Dendritic cell treated with granulocyte-macrophage colony-stimulating factor and Interleukin-4, amounts not matched to agents 40 ng/mL and 50 ng/mL, for 4 days (primary cell): ENCODE results near the gene FSIP1.

Experiments used
- H3K27ac Mint-ChIP-seq: one replicate; pipeline ENCODE4 v1.8.0; 2022; ENCODE audit warnings: mild to moderate bottlenecking, mixed read lengths
- H3K27me3 Mint-ChIP-seq: one replicate; pipeline ENCODE4 v1.8.0; 2022; ENCODE audit warnings: mild to moderate bottlenecking, mixed read lengths
- H3K36me3 Mint-ChIP-seq: one replicate; pipeline ENCODE4 v1.8.0; 2022; ENCODE audit warnings: low read depth, mixed read lengths
- H3K4me1 Mint-ChIP-seq: one replicate; pipeline ENCODE4 v1.8.0; 2022; ENCODE audit warnings: low read depth, mixed read lengths
- H3K4me3 Mint-ChIP-seq: one replicate; pipeline ENCODE4 v1.8.0; 2022; ENCODE audit warnings: mild to moderate bottlenecking, moderate library complexity, mixed read lengths
- H3K9me3 Mint-ChIP-seq: one replicate; pipeline ENCODE4 v1.8.0; 2022; ENCODE audit warnings: mixed read lengths
- intact Hi-C: fragments of 100-400 bp; cut with micrococcal nuclease; formaldehyde crosslinking; loops from one replicate; pipeline ENCODE4 v1.15.0; 2022

FSIP1 gene

GRCh38 chr15:39599871-39600270 lies 182.8 kb downstream of the FSIP1 start:
- H3K27me3 Mint-ChIP-seq = no peaks in the 10 kb centered on the region
- no peaks in the 10 kb centered on the region for H3K36me3 Mint-ChIP-seq
- H3K4me3 Mint-ChIP-seq = no peak overlapping the region
- no peaks in the 10 kb centered on the region for H3K4me1 Mint-ChIP-seq
- no peak overlapping the region for H3K27ac Mint-ChIP-seq
- intact Hi-C loops = no loop called here
- no peaks in the 10 kb centered on the region for H3K9me3 Mint-ChIP-seq

- H3K4me1 Mint-ChIP-seq = no peaks in the 10 kb centered on the region
- no peaks in the 10 kb centered on the region for H3K9me3 Mint-ChIP-seq
- peaks cover under 1% of the 10 kb centered on the region for H3K36me3 Mint-ChIP-seq
- H3K27ac Mint-ChIP-seq = no peak overlapping the region
- H3K27me3 Mint-ChIP-seq = no peaks in the 10 kb centered on the region
- H3K4me3 Mint-ChIP-seq = no peak overlapping the region
- intact Hi-C loops = no loop called here
These were observed 183.4 kb downstream of the FSIP1 start for GRCh38 chr15:39598958-39599845.

GRCh38 chr15:39598186-39598850 lies 184.3 kb downstream of the FSIP1 start:
- intact Hi-C loops = no loop called here

GRCh38 chr15:39597751-39598185 lies 184.9 kb downstream of the FSIP1 start:
- no peaks in the 10 kb centered on the region for H3K27me3 Mint-ChIP-seq
- H3K9me3 Mint-ChIP-seq = no peaks in the 10 kb centered on the region
- H3K36me3 Mint-ChIP-seq = peaks cover 15% of the 10 kb centered on the region
- no peaks in the 10 kb centered on the region for H3K4me1 Mint-ChIP-seq
- no peak overlapping the region for H3K4me3 Mint-ChIP-seq
- no peak overlapping the region for H3K27ac Mint-ChIP-seq
- intact Hi-C loops = no loop called here

More at GRCh38 chr15:39598186-39598850, 184.3 kb downstream of the FSIP1 start:
- no peaks in the 10 kb centered on the region for H3K4me1 Mint-ChIP-seq
- peaks cover 9% of the 10 kb centered on the region for H3K36me3 Mint-ChIP-seq
- no peak overlapping the region for H3K27ac Mint-ChIP-seq
- no peaks in the 10 kb centered on the region for H3K27me3 Mint-ChIP-seq
- H3K4me3 Mint-ChIP-seq = no peak overlapping the region
- H3K9me3 Mint-ChIP-seq = no peaks in the 10 kb centered on the region

- H3K4me1 Mint-ChIP-seq = no peaks in the 10 kb centered on the region
- no peak overlapping the region for H3K27ac Mint-ChIP-seq
- intact Hi-C loops = no loop called here
- no peaks in the 10 kb centered on the region for H3K27me3 Mint-ChIP-seq
- H3K36me3 Mint-ChIP-seq = peaks cover 19% of the 10 kb centered on the region
- H3K9me3 Mint-ChIP-seq = no peaks in the 10 kb centered on the region
- H3K4me3 Mint-ChIP-seq = no peak overlapping the region
These were observed 185.3 kb downstream of the FSIP1 start for GRCh38 chr15:39597336-39597735.

- Mint-ChIP-seq H3K27ac (no peak overlapping the region), H3K9me3 (no peaks in the 10 kb centered on the region), H3K27me3 (no peaks in the 10 kb centered on the region), H3K36me3 (peaks cover 20% of the 10 kb centered on the region), H3K4me1 (no peaks in the 10 kb centered on the region), H3K4me3 (no peak overlapping the region)
- intact Hi-C loops = no loop called here
These were observed 186.1 kb downstream of the FSIP1 start for GRCh38 chr15:39596358-39597051.

GRCh38 chr15:39595338-39596221 lies 187.1 kb downstream of the FSIP1 start:
- Mint-ChIP-seq H3K9me3 (no peaks in the 10 kb centered on the region), H3K27ac (no peak overlapping the region), H3K36me3 (peaks cover 27% of the 10 kb centered on the region)

GRCh38 chr15:39594446-39595337 lies 187.9 kb downstream of the FSIP1 start:
- H3K4me3 Mint-ChIP-seq = no peak overlapping the region
- no peaks in the 10 kb centered on the region for H3K4me1 Mint-ChIP-seq
- peaks cover 32% of the 10 kb centered on the region for H3K36me3 Mint-ChIP-seq
- no peak overlapping the region for H3K27ac Mint-ChIP-seq
- no peaks in the 10 kb centered on the region for H3K27me3 Mint-ChIP-seq
- H3K9me3 Mint-ChIP-seq = no peaks in the 10 kb centered on the region
- intact Hi-C loops = no loop called here

More at GRCh38 chr15:39595338-39596221, 187.1 kb downstream of the FSIP1 start:
- no peak overlapping the region for H3K4me3 Mint-ChIP-seq
- no peaks in the 10 kb centered on the region for H3K4me1 Mint-ChIP-seq
- intact Hi-C loops = no loop called here
- no peaks in the 10 kb centered on the region for H3K27me3 Mint-ChIP-seq

GRCh38 chr15:39593656-39594445 lies 188.8 kb downstream of the FSIP1 start:
- intact Hi-C loops = no loop called here
- Mint-ChIP-seq H3K4me3 (no peak overlapping the region), H3K27ac (no peak overlapping the region)

GRCh38 chr15:39593071-39593655 lies 189.5 kb downstream of the FSIP1 start:
- Mint-ChIP-seq H3K27ac (no peak overlapping the region), H3K4me1 (no peaks in the 10 kb centered on the region), H3K27me3 (no peaks in the 10 kb centered on the region), H3K36me3 (peaks cover 42% of the 10 kb centered on the region), H3K9me3 (no peaks in the 10 kb centered on the region), H3K4me3 (no peak overlapping the region)
- intact Hi-C loops = no loop called here

More at GRCh38 chr15:39593656-39594445, 188.8 kb downstream of the FSIP1 start:
- Mint-ChIP-seq H3K4me1 (no peaks in the 10 kb centered on the region), H3K36me3 (peaks cover 40% of the 10 kb centered on the region), H3K27me3 (no peaks in the 10 kb centered on the region), H3K9me3 (no peaks in the 10 kb centered on the region)

GRCh38 chr15:39592500-39592899 lies 190.1 kb downstream of the FSIP1 start:
- Mint-ChIP-seq H3K27ac (no peak overlapping the region), H3K4me3 (no peak overlapping the region), H3K36me3 (peaks cover 42% of the 10 kb centered on the region), H3K27me3 (no peaks in the 10 kb centered on the region), H3K9me3 (no peaks in the 10 kb centered on the region), H3K4me1 (no peaks in the 10 kb centered on the region)
- intact Hi-C loops = no loop called here

GRCh38 chr15:39591896-39592315 lies 190.7 kb downstream of the FSIP1 start:
- H3K27ac Mint-ChIP-seq = no peak overlapping the region
- intact Hi-C loops = no loop called here
- no peaks in the 10 kb centered on the region for H3K4me1 Mint-ChIP-seq

More at GRCh38 chr15:39591896-39592315, 190.7 kb downstream of the FSIP1 start:
- H3K27me3 Mint-ChIP-seq = no peaks in the 10 kb centered on the region
- no peak overlapping the region for H3K4me3 Mint-ChIP-seq
- H3K9me3 Mint-ChIP-seq = no peaks in the 10 kb centered on the region
- peaks cover 42% of the 10 kb centered on the region for H3K36me3 Mint-ChIP-seq
